Activated CD8-positive, alpha-beta T cell treated with anti-CD3 and anti-CD28 coated beads for 36 hours (primary cell): ENCODE measurements around the gene CAMTA1. TPM values are rescaled to one million over a fixed set of nuclear protein-coding genes. Genes with fewer than 3 reads are reported as not detected.
A peak's percentile ranks its signal among the peaks of the same experiment; 100 is the strongest.

Experiments
- ATAC-seq: fragments of 200-7000 bp; cut with Tn5 transposase; one replicate; pipeline ENCODE4 v1.10.0; 2021; ENCODE audit warnings: mild to moderate bottlenecking, moderate library complexity
- CTCF ChIA-PET: fragments of 350-600 bp; sonication (Branson Sonifier 250); formaldehyde crosslinking; loops from one replicate; lab custom pipeline; 2021; ENCODE audit warnings: antibody characterized with exemption; lab: Charles Lee
- POLR2A ChIA-PET: fragments of 350-600 bp; sonication (Branson Sonifier 250); formaldehyde crosslinking; loops from one replicate; lab custom pipeline; 2021; ENCODE audit warnings: antibody characterized with exemption; lab: Charles Lee
- DNase-seq: peaks from one replicate; pipeline ENCODE4 v3.0.0-alpha.2; 2020
- H3K27ac Mint-ChIP-seq: one replicate; pipeline ENCODE4 v1.8.0; 2021; ENCODE audit warnings: mild to moderate bottlenecking, mixed read lengths
- H3K27me3 Mint-ChIP-seq: one replicate; pipeline ENCODE4 v1.8.0; 2021; ENCODE audit warnings: mixed read lengths
- H3K36me3 Mint-ChIP-seq: one replicate; pipeline ENCODE4 v1.8.0; 2021; ENCODE audit warnings: low read depth, mixed read lengths
- H3K4me1 Mint-ChIP-seq: one replicate; pipeline ENCODE4 v1.8.0; 2021; ENCODE audit warnings: low read depth, mixed read lengths
- H3K4me3 Mint-ChIP-seq: one replicate; pipeline ENCODE4 v1.8.0; 2021; ENCODE audit warnings: mild to moderate bottlenecking, moderate library complexity, mixed read lengths
- H3K9me3 Mint-ChIP-seq: one replicate; pipeline ENCODE4 v1.8.0; 2021; ENCODE audit warnings: mixed read lengths
- intact Hi-C: fragments of 100-400 bp; cut with micrococcal nuclease; formaldehyde crosslinking; loops from one replicate; pipeline ENCODE4 v1.10.0; 2022
- total RNA-seq, 2 experiments: library from RNA; stranded (reverse); gene quantifications; one replicate each; pipeline ENCODE4 v1.2.3, GENCODE V29; 2021
- TF ChIP-seq, protein P1 (sequence below): fragments of 200-600 bp; IDR thresholded peaks from one replicate; pipeline ENCODE4 v1.8.0; 2022; ENCODE audit warnings: antibody characterized with exemption, mild to moderate bottlenecking

The CAMTA1 gene
- total RNA-seq, 2 experiments from 2014 or later, result 67.7 to 70.9 TPM

DNA sequence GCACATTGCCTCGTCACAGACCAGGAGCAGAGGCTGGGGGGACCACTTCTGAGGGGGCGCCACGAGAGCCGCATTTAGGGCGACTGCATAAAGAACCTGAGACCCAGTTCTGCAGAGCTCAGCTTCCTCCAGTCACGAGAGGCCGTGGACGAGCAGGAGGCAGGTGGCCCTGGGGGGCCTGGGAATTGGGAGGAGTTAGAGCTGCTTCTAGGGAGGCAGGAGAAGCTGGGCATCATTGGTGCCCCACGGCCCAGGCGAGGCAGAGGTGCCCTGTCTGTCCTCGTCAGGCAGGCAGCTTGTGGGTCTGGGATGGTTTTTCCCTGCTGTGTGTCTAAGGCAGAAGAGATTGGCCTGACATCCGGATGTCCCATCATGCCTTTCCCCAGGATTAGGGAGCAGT, 389.3 kb downstream of the CAMTA1 start:
- POLR2A ChIA-PET, result no interaction called here
- peaks cover 18% of the 10 kb centered on the region for H3K27me3 Mint-ChIP-seq
- H3K27ac Mint-ChIP-seq, result no peak overlapping the region
- peaks cover 2% of the 10 kb centered on the region for H3K9me3 Mint-ChIP-seq
- CTCF ChIA-PET, result no interaction called here
- TF ChIP-seq, protein P1, sequence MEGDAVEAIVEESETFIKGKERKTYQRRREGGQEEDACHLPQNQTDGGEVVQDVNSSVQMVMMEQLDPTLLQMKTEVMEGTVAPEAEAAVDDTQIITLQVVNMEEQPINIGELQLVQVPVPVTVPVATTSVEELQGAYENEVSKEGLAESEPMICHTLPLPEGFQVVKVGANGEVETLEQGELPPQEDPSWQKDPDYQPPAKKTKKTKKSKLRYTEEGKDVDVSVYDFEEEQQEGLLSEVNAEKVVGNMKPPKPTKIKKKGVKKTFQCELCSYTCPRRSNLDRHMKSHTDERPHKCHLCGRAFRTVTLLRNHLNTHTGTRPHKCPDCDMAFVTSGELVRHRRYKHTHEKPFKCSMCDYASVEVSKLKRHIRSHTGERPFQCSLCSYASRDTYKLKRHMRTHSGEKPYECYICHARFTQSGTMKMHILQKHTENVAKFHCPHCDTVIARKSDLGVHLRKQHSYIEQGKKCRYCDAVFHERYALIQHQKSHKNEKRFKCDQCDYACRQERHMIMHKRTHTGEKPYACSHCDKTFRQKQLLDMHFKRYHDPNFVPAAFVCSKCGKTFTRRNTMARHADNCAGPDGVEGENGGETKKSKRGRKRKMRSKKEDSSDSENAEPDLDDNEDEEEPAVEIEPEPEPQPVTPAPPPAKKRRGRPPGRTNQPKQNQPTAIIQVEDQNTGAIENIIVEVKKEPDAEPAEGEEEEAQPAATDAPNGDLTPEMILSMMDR, result no peak
- intact Hi-C loops, result no loop called here
- H3K4me3 Mint-ChIP-seq, result no peak overlapping the region
- no peaks in the 10 kb centered on the region for H3K36me3 Mint-ChIP-seq
- H3K4me1 Mint-ChIP-seq, result no peaks in the 10 kb centered on the region
- ATAC-seq (no peak), DNase-seq (no peak)

DNA sequence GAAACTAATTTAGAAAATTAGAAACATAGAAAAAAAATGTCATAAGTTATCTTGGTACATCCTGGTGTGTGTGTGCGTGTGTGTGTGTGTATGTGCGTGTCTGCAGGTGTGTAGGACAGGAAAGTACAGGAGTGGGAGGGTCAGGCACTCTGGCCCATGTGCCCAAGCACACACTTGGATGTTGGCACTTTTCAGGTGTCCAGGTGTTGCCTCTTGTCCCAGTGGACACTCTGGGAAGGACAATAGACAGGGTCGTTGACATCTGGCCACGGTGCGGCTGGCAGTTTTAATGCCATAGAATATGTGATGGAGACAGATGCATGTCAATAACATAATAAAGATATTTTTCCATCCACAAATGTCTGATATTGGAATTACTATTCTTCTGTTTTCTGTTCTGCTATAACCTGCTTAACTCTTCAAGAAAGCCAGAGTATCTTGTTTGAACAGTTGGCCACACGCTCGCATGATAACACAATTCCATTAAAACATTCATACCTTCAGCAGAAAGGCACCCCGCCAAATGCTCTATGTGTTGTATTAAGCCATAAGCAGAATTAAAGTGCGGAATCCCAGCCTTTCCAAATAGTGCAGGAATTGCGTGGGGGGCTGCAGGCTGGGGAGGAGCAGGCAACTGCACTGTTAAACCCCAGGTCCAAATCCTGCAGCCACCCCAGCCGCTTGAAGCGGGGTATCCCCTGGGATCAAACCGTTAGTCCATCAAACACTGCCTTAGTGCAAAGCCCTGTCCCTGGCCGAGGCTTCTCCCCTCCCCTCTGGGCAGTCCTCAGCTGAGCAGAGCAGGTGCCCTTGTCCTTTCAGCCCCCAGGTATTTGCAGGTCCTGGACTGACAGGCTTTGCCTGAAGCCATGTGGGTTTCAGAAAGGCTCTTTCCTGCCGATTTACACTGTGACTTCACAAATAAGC, 390.0 kb downstream of the CAMTA1 start:
- H3K36me3 Mint-ChIP-seq, result no peaks in the 10 kb centered on the region
- ChIA-PET POLR2A (no interaction called here), CTCF (no interaction called here)
- no peak for DNase-seq
- H3K4me3 Mint-ChIP-seq, result no peak overlapping the region
- ATAC-seq, result no peak
- TF ChIP-seq, protein P1, result no peak
- intact Hi-C loops, result no loop called here
- no peaks in the 10 kb centered on the region for H3K4me1 Mint-ChIP-seq
- H3K27me3 Mint-ChIP-seq, result peaks cover 20% of the 10 kb centered on the region
- no peak overlapping the region for H3K27ac Mint-ChIP-seq
- H3K9me3 Mint-ChIP-seq, result peaks cover 6% of the 10 kb centered on the region

DNA sequence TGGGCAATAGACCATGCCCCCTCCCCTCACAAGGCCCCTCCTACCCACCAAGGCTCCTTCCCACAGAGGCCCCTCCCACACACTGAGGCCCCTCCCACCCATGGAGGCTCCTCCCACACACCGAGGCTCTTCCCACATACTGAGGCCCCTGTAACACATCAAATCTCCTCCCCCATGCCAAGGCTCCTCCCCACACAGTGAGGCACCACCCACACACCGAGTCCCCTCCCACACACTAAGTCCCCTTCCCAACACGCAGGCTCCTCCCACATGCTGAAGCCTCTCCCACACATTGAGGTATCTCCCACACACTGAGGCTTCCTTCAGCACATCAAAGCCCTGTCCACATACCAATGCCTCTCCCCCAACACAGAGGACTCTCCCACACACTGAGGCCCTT, 391.8 kb downstream of the CAMTA1 start:
- Mint-ChIP-seq H3K9me3 (peaks cover 6% of the 10 kb centered on the region), H3K27me3 (peaks cover 11% of the 10 kb centered on the region), H3K27ac (no peak overlapping the region), H3K4me1 (no peaks in the 10 kb centered on the region), H3K4me3 (no peak overlapping the region), H3K36me3 (no peaks in the 10 kb centered on the region)
- TF ChIP-seq, protein P1, result no peak
- ATAC-seq, result peak; percentile 42
- no peak for DNase-seq
- ChIA-PET CTCF (no interaction called here), POLR2A (no interaction called here)
- intact Hi-C loops, result no loop called here

DNA sequence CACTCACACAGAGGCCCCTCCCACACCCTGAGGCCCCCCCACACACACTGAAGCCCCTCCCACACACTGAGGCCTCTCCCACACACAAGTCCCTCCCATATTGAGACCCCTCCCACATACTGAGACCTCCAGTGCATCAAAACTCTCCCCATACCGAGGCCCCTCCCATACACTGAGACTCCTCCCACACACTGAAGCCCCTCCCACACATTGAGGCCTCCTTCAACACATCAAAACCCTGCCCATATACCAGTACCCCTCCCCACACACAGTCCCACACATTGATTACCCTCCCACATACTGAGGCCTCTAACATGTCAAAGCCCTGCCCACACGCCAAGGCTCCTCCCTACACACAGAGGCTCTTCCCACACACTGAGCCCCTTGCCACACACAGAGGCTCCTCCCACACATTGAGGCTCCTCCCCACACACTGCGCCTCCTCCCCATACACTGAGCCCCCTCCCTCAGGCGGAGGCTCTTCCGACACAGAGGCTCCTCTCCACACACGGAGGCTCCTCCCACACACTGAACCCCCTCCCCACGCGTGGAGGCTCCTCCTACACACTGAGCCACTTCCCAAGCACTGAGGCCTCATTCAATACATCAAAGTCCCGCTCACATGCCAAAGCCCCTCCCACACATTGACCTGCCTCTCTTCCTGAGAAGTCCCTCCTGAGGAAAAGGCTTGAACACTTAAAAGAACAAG, 392.3 kb downstream of the CAMTA1 start:
- peak; percentile 39 for ATAC-seq
- ChIA-PET CTCF (no interaction called here), POLR2A (no interaction called here)
- no peak for DNase-seq
- H3K9me3 Mint-ChIP-seq, result peaks cover 6% of the 10 kb centered on the region
- TF ChIP-seq, protein P1, result no peak
- H3K27ac Mint-ChIP-seq, result no peak overlapping the region
- intact Hi-C loops, result no loop called here
- H3K4me3 Mint-ChIP-seq, result no peak overlapping the region
- no peaks in the 10 kb centered on the region for H3K4me1 Mint-ChIP-seq
- H3K27me3 Mint-ChIP-seq, result peaks cover 12% of the 10 kb centered on the region
- no peaks in the 10 kb centered on the region for H3K36me3 Mint-ChIP-seq

DNA sequence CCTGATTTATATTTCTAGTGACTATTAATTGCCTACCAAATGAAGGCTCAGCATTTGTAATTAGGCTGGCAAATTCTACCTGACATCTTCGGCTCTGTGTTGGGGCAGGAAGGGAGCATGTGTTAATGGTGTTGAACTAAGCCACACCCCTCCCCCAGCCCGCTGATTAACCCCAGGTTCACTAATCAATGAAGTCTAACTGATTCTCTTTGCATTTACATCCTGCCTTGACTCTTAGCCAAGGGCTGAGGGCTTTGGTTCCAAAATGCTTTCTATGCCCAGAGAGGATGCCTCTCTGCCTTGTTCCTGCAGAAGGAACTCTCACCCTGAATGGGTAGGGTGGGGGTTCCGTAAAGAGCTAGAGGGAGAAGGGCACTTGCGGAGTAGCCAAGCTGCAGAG, 393.1 kb downstream of the CAMTA1 start:
- no peaks in the 10 kb centered on the region for H3K4me1 Mint-ChIP-seq
- H3K4me3 Mint-ChIP-seq, result no peak overlapping the region
- H3K27me3 Mint-ChIP-seq, result peaks cover 13% of the 10 kb centered on the region
- ChIA-PET CTCF (no interaction called here), POLR2A (no interaction called here)
- no peak for DNase-seq
- TF ChIP-seq, protein P1, result no peak
- no peak for ATAC-seq
- intact Hi-C loops, result no loop called here
- peaks cover 6% of the 10 kb centered on the region for H3K9me3 Mint-ChIP-seq
- H3K27ac Mint-ChIP-seq, result no peak overlapping the region
- no peaks in the 10 kb centered on the region for H3K36me3 Mint-ChIP-seq
